ENCODE results near the gene ROR1. TPM values are rescaled to one million over a fixed set of nuclear protein-coding genes. Genes with fewer than 3 reads are reported as not detected.

ROR1 gene
- polyA plus RNA-seq, 1 of the 3 experiments (the other 2 are of a cell fraction) = 4.0 TPM

DNA sequence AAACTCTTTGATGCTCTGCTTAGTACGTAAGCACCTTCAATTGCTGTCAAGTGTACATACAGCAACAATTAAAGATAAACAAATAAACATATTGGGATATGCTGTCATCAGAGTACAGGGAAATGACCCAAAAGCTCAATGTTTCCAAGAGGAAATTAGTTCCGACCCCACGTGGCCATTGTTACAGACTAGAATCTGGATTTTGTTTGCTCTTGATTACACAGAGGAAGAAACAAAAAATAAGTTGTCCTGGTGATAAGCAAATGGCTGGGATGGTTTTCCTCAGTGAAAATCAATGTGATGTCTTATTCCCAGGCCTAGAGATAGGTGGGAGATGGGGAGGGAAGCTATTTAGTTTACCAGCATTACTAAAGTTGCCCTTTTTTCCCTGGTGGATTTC lies 316.6 kb downstream of the ROR1 start (continued):
- TF ChIP-seq CHD2 (IDR thresholded peaks at IDR 0.05; ENCODE audit: low read length, partially characterized antibody) (no peak), JUND (IDR thresholded peaks at IDR 0.05) (no peak), RXRA (IDR thresholded peaks at IDR 0.05; ENCODE audit: borderline replicate concordance, low read depth) (no peak), NRF1 (IDR thresholded peaks at IDR 0.05; ENCODE audit: low read depth, low read length) (no peak), GABPA (IDR thresholded peaks at IDR 0.05; ENCODE audit: low read depth) (no peak), FOXJ3 (CRISPR knock-in tag; IDR thresholded peaks at IDR 0.05) (no peak)

- H3K9me2 ChIP-seq = no peaks in the 10 kb centered on the region
- no peak for DNase-seq
- no peak overlapping the region for H3K9ac ChIP-seq
- peak overlapping the region; percentile 68 to 78 for H3K27ac ChIP-seq (ENCODE audit: low read depth in 2 of 2, low read length in 1 of 2)
- H2AFZ ChIP-seq (ENCODE audit: low read depth) = no peak overlapping the region
- ChIA-PET CTCF (interaction anchor here (0.7 to 1.5 kb wide), 5 partner anchors 15 to 153 kb away, joined by 3 to 4 read pairs (median 3); no protein-coding TSS in a partner anchor), POLR2A (no interaction called here)
- no peak overlapping the region for H3K4me3 ChIP-seq (ENCODE audit: low read depth in 2 of 2, low read length in 1 of 2)
- peaks cover 11% of the 10 kb centered on the region for H3F3A ChIP-seq (replicated peaks; ENCODE audit: insufficient read depth)
- no peaks in the 10 kb centered on the region for H3K36me3 ChIP-seq (replicated peaks in 1 of 2; ENCODE audit: control insufficient read depth in 1 of 2, insufficient read depth in 2 of 2, low read length in 1 of 2)
- H3K27me3 ChIP-seq (ENCODE audit: insufficient read depth) = no peaks in the 10 kb centered on the region
- WGBS (ENCODE audit: low lambda C conversion rate) = 46% methylated on average over 5 of the region's 5 CpGs
- no peaks in the 10 kb centered on the region for H3K9me3 ChIP-seq
- H3K79me2 ChIP-seq (ENCODE audit: insufficient read depth) = no peaks in the 10 kb centered on the region
- peak overlapping the region; percentile 65 for H3K4me2 ChIP-seq
- H3K4me1 ChIP-seq (ENCODE audit: control insufficient read depth in 1 of 2, insufficient read depth in 2 of 2, low read depth in 1 of 2, low read length in 1 of 2) = peaks cover 11 to 15% of the 10 kb centered on the region in 2 experiments; a peak in 3 of 4 replicates
- H4K20me1 ChIP-seq (ENCODE audit: insufficient read depth) = no peaks in the 10 kb centered on the region
- TF ChIP-seq MXI1 (IDR thresholded peaks at IDR 0.05; ENCODE audit: low read depth, low read length) (no peak), EP300 (IDR thresholded peaks at IDR 0.05; ENCODE audit: borderline replicate concordance in 1 of 2, low read depth in 1 of 2, low read length in 1 of 2) (no peak), ZBTB33 (IDR thresholded peaks at IDR 0.05; ENCODE audit: borderline replicate concordance, low read depth) (no peak), TAF1 (IDR thresholded peaks at IDR 0.05; ENCODE audit: borderline replicate concordance, low read depth, low read length) (no peak), CTCF (IDR thresholded peaks at IDR 0.05) (no peak), USF2 (IDR thresholded peaks at IDR 0.05; ENCODE audit: borderline replicate concordance, low read depth, low read length) (no peak), NFIC (IDR thresholded peaks at IDR 0.05; ENCODE audit: borderline replicate concordance) (0 out of 2 replicates have a peak, but pooled peaks have one; percentile 26), EZH2phosphoT487 (IDR thresholded peaks at IDR 0.05; ENCODE audit: borderline replicate concordance, low read depth) (no peak), REST (IDR thresholded peaks at IDR 0.05; ENCODE audit: low read depth, low read length) (no peak), RXRA (IDR thresholded peaks at IDR 0.05; ENCODE audit: borderline replicate concordance, low read depth) (no peak), YY1 (IDR thresholded peaks at IDR 0.05; ENCODE audit: low read depth) (no peak), RAD21 (IDR thresholded peaks at IDR 0.05; ENCODE audit: low read length) (no peak), RFX5 (IDR thresholded peaks at IDR 0.05; ENCODE audit: low read length) (no peak)
- TF ChIP-seq, protein P1, sequence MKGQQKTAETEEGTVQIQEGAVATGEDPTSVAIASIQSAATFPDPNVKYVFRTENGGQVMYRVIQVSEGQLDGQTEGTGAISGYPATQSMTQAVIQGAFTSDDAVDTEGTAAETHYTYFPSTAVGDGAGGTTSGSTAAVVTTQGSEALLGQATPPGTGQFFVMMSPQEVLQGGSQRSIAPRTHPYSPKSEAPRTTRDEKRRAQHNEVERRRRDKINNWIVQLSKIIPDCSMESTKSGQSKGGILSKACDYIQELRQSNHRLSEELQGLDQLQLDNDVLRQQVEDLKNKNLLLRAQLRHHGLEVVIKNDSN (IDR thresholded peaks at IDR 0.05; ENCODE audit: borderline replicate concordance, low read depth) = no peak
- TF ChIP-seq, protein P2, sequence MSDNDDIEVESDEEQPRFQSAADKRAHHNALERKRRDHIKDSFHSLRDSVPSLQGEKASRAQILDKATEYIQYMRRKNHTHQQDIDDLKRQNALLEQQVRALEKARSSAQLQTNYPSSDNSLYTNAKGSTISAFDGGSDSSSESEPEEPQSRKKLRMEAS (IDR thresholded peaks at IDR 0.05; ENCODE audit: low read depth) = no peak
- TF ChIP-seq, protein P3, sequence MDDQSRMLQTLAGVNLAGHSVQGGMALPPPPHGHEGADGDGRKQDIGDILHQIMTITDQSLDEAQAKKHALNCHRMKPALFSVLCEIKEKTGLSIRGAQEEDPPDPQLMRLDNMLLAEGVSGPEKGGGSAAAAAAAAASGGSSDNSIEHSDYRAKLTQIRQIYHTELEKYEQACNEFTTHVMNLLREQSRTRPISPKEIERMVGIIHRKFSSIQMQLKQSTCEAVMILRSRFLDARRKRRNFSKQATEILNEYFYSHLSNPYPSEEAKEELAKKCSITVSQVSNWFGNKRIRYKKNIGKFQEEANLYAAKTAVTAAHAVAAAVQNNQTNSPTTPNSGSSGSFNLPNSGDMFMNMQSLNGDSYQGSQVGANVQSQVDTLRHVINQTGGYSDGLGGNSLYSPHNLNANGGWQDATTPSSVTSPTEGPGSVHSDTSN (IDR thresholded peaks at IDR 0.05) = peak; percentile 71
Measured at GRCh38 chr1:64092851-64093371, 319.1 kb downstream of the ROR1 start.
